HG02610 (cell line): Measurements from ENCODE around the gene SPTB.

ENCODE experiments used
- ATAC-seq: cut with Tn5 transposase; IDR thresholded peaks from one replicate; pipeline ENCODE4 v1.9.1; 2021; ENCODE audit warnings: mild to moderate bottlenecking, moderate library complexity; ENCODE audit not compliant: unreplicated experiment

SPTB gene

GRCh38 chr14:64700894-64701293 lies 178.8 kb downstream of the SPTB start:
- no peak for ATAC-seq

GRCh38 chr14:64700290-64700689 lies 179.4 kb downstream of the SPTB start:
- ATAC-seq: no peak

- ATAC-seq: no peak
Observed at GRCh38 chr14:64698903-64699302, 180.8 kb downstream of the SPTB start.

- no peak for ATAC-seq
Observed at GRCh38 chr14:64696355-64696857, 183.3 kb downstream of the SPTB start.
